G401 (cell line): ENCODE results near the gene ZNF142. TPM values are rescaled to one million over a fixed set of nuclear protein-coding genes. Genes with fewer than 3 reads are reported as not detected.

ENCODE experiments used
- DNase-seq: peaks from one replicate; pipeline ENCODE4 v3.0.0-alpha.2; 2015; ENCODE audit warnings: low spot score
- in situ Hi-C: cut with HindIII; loops from 2 replicates; pipeline ENCODE4 v1.10.0; 2016; ENCODE audit warnings: low sequenced_read_pairs, mixed read lengths
- total RNA-seq: library from RNA; depleted of rRNA; stranded (reverse); fragments of >200 nt; shearing (Covaris generic); gene quantifications from 2 replicates; pipeline ENCODE4 v1.2.3, GENCODE V29; 2014

Gene ZNF142
- total RNA-seq, 1 experiment from 2014 or later, result 4.4 TPM

- DNase-seq, result no peak
Measured at GRCh38 chr2:218659988-218660358, 550 bp upstream of the ZNF142 start.

DNA sequence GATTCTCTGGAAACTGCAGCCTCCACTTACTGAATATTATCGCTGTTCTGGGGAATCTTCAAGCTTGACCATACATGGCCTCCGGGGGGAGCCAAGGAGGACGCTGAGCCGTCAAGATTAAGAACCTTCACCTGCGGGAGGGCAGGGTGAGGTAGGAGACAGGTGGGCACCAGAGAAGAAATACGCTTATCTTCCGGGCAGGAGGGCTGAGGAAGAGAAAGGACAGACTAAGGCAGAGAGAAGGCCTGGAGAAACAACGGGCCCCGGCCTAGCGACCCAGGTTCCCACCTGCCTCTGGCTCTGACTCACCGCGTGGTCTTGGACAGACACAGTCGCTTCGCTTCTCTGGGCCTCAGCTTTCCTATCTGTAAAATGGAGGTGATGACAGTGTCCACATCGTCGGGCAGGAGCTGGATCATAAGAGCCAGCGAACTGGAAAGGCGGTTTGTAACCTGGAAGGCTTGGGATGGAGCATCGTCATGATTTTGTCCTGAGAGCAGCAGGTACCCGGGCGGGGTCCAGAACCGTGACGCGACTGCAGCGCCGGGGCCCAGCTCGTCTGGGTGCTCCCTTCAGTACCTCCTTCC lies 659 bp downstream of the ZNF142 start:
- peak; percentile 47 for DNase-seq
- in situ Hi-C loops, result loop anchor here (5.0 kb wide), 1 partner anchor 44 kb away; no protein-coding TSS in a partner anchor

More at GRCh38 chr2:218659988-218660358, 550 bp upstream of the ZNF142 start:
- in situ Hi-C loops, result loop anchor here (5.0 kb wide), 1 partner anchor 42 kb away; no protein-coding TSS in a partner anchor

- no peak for DNase-seq
- in situ Hi-C loops, result loop anchor here (5.0 kb wide), 1 partner anchor 47 kb away; no protein-coding TSS in a partner anchor
Measured at GRCh38 chr2:218655751-218656150, 3.7 kb downstream of the ZNF142 start.

DNA sequence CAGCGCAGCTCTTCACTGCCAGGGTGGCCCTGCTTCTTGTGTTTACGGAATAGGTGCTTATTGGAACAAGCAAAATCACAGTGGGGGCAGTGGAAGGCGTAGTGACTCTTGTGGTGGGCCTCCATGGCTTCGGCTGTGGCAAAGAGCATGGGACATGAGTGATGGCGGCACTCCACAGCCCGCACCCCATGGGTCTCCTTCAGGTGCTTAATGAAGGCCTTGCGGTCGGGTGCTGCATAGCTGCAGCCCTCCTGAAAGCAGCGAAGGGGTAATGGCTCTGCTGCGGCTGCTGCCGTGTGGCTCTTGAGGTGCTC lies 10.7 kb downstream of the ZNF142 start:
- in situ Hi-C loops, result no loop called here
- DNase-seq, result no peak

DNA sequence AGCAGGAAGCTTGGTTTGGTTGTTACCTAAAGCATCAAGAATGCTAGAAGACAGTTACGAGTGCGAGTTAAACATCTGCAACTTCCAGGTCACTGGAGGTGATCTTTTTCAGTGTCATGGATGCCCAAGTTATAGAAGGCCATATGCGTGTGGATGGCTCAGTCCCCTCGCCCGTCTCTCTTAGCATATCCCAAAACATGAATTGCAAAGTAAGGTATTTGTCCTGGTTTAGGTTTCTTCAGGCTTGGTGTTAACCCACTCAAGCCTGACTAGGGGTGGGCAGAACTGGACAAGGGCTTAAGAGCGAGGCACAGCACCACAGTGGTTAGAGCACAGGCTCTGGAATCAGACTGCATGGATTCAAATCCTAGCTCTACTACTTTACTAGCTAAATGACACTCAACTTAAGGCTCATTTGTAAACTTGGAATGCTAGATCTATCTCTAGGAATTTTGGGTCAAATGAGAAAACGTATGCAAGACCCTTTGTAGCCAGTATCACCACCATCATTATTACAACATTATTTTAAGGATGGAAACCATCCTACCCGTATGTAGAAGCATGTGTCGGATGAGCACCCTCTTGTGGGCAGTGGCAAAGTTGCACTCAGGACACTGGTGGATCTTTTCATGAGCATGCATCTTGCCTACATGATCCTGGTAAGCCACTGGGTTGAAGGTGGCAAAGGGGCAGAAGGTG lies 11.2 kb downstream of the ZNF142 start:
- DNase-seq, result peak; percentile 50
- in situ Hi-C loops, result no loop called here

DNA sequence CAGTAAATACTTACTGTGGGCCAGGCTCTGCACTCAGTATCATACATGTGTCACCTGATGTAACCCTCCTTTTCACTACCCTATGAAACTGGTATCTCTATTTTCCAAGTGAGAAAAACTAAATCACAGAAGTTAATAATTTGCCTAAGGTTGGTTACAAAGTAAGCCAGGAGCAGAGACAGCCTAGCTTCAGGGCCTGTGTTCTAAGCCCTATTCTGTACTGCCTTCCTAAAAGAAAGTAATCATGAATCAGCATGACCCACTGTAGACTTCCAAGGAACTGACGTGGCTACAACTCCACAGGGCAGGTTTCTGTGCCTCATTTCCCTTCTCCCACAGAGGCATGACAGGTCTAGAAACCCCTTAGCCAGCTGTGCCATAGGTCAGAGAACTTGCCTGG lies 14.3 kb downstream of the ZNF142 start:
- in situ Hi-C loops, result no loop called here
- DNase-seq, result no peak

GRCh38 chr2:218644721-218645120 lies 14.7 kb downstream of the ZNF142 start:
- no peak for DNase-seq
- in situ Hi-C loops, result no loop called here

DNA sequence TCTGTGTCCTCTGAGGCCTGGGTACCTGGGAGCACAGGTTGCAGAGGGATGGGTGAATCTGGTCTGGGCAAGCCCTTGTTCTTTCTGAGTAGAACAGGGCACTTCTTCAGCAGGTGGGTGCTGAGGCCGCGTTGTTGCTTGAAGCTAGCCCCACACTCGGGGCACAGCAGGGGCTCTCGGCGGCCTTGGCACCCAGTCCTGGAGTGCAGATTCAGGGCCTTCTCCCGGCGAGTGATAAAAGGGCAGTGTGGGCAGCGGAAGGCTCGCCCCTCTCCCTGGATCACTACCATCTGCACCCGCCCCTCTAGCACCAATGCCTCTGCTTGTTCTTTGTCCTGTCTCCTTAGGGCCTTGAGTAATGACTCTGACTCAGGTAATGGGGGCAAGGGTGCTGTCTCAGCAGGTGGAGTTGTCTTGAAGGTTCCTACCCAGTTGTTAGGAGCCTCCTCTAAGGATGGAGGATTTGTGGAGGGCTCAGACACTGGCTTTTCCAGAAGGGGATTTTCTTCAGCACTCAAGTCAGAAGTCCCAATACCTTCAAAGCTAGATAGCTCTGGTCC lies 15.6 kb downstream of the ZNF142 start:
- DNase-seq, result no peak
- in situ Hi-C loops, result no loop called here

DNA sequence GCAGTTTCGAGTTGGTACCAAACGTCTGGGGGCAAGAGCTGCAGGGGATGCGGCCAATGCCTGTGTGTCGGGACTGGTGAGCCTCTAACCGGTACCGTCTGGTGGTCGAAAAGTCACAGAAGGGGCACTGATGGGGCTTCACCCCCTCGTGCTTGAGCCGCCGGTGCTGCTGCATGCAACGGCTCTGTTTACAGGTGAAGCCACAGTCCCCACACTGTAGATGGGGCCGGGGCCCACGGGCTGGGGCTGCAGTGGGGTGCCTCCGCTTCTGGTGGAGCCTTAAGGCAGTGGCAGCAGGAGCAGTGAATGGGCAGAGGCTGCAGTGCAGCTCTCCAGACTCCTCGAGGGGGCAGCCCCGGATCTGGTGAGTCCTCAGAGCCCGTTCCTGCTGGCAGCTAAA lies 16.6 kb downstream of the ZNF142 start:
- in situ Hi-C loops, result no loop called here
- no peak for DNase-seq

GRCh38 chr2:218642121-218642656 lies 17.2 kb downstream of the ZNF142 start:
- in situ Hi-C loops, result no loop called here

GRCh38 chr2:218638372-218638771 lies 21.1 kb downstream of the ZNF142 start:
- in situ Hi-C loops, result no loop called here

More at GRCh38 chr2:218642121-218642656, 17.2 kb downstream of the ZNF142 start:
- DNase-seq, result no peak

DNA sequence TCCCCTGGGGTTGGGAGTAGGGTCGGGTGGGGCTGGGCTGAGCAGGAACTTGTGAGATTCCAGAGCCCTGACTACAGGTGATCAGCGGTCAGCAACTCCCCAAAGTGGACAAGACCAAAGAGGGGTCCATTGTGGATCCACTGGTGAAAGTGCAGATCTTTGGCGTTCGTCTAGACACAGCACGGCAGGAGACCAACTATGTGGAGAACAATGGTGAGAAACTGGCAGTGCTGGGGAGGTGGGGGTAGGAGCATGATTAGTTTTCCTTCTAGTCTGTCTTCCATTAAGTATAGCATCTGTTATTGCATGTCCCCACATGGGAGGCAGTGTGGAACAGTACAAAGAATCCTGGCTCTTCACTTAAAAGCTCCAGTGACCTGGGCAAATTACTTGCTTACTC lies 23.7 kb downstream of the ZNF142 start:
- in situ Hi-C loops, result no loop called here
- no peak for DNase-seq

More at GRCh38 chr2:218638372-218638771, 21.1 kb downstream of the ZNF142 start:
- no peak for DNase-seq

GRCh38 chr2:218631837-218632236 lies 27.6 kb downstream of the ZNF142 start:
- no peak for DNase-seq
- in situ Hi-C loops, result no loop called here

DNA sequence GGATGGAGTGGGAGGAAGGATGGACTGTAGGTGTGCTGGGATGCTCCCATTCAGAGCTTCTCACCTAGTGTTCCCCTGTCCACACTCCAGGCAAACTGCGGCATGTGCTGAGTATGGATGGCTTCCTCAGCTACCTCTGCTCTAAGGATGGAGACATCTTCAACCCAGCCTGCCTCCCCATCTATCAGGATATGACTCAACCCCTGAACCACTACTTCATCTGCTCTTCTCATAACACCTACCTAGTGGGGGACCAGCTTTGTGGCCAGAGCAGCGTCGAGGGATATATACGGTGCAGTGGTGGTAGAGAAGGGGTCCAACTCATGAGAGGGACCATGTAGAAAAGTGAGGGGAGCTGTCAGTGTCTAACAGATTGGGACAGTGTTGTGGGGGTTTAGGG lies 31.5 kb downstream of the ZNF142 start:
- DNase-seq, result no peak
- in situ Hi-C loops, result no loop called here

DNA sequence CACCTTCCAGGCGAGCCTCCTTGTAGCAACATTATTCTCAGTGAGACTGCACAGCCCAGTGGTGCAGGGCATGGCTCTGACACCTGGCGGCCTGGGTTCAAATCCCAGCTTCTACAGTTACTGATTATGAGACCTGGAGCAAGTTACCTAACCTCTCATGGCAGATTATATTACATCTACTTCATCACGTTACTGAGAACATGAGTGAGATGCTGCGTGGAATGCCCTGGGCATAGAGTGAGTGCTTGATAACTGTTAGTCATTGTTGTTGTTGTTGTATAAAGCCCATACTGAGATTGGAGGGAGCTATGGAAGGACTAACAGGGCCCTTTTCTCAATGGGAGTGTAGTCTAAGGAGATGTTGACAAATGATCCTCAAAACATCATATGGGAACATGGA lies 33.1 kb downstream of the ZNF142 start:
- in situ Hi-C loops, result no loop called here
- no peak for DNase-seq

DNA sequence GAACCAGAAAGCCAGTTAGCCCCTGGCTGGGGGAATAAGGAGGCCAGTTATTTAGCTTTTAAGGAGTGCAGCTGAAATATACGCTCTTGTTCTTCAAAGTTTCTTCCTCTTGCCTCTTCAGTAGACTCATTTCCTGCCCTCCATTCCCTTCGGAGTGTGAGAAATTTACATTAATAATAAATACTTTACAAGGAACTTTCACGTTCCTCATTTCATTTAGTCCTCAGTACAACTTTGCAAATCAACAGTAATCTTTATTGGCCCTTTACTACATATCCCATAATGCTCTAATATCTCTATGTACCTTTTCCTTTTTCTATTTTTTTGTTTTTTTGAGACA lies 36.1 kb downstream of the ZNF142 start:
- no peak for DNase-seq
- in situ Hi-C loops, result no loop called here

GRCh38 chr2:218622606-218623365 lies 36.6 kb downstream of the ZNF142 start:
- DNase-seq, result peak; percentile 30
- in situ Hi-C loops, result no loop called here

GRCh38 chr2:218621007-218621406 lies 38.4 kb downstream of the ZNF142 start:
- DNase-seq, result no peak
- in situ Hi-C loops, result no loop called here

- no peak for DNase-seq
- in situ Hi-C loops, result no loop called here
Measured at GRCh38 chr2:218618102-218618860, 41.1 kb downstream of the ZNF142 start.
